HG02642 (cell line): ENCODE data around the gene TOM1L2.
A peak's percentile ranks its signal among the peaks of the same experiment; 100 is the strongest.

ENCODE experiments used
- ATAC-seq: cut with Tn5 transposase; IDR thresholded peaks from one replicate; pipeline ENCODE4 v1.9.1; 2021; ENCODE audit warnings: mild to moderate bottlenecking; ENCODE audit not compliant: unreplicated experiment, poor library complexity

Gene TOM1L2

GRCh38 chr17:17840751-17841591 lies 131.2 kb downstream of the TOM1L2 start:
- no peak for ATAC-seq

DNA sequence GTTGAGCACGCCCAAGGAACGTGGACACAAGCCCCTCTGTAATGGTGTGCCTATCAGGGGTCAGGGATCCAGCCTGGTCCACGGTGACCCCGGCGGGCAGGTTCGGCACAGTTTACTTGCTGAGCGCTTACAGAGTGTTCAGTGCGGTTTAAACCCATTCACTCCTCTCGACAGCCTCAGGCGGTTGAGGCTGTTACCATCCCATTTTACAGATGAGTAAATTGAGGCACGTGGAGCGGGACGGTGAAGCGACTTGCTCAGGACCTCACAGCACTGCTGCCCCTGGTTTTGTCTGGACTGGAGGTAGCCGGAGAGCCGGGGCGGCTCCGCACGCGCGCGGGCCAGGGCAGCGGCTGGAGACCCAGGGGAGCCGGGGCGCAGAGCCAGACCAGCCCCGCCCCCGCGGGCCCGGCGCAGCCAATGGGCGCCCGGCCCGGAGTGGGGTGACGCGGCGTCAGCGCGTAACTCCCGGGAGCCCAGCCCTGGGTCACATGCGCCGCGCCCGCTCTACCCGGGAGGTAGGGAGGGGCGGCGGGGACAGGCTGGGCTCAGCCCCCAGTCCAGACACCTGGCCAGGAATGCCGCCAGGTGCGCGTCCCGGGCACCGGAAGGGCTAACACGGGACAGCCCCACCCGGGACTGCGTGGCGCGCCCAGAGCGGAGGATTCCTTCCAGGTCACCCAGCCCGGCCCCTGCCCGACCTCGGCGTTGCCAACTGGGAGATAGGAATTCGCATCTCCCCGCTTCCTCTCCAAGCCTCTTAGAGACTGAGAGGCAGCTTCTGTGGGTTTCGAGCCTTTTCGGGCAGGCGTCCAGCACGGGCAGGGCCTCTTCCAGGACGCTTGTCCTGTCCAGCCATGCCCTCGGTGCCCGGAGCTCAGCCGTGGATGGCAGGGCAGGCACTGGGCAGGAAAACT lies 132.2 kb downstream of the TOM1L2 start:
- peak; percentile 60 for ATAC-seq

- no peak for ATAC-seq
Observed at GRCh38 chr17:17837966-17838962, 133.9 kb downstream of the TOM1L2 start.

DNA sequence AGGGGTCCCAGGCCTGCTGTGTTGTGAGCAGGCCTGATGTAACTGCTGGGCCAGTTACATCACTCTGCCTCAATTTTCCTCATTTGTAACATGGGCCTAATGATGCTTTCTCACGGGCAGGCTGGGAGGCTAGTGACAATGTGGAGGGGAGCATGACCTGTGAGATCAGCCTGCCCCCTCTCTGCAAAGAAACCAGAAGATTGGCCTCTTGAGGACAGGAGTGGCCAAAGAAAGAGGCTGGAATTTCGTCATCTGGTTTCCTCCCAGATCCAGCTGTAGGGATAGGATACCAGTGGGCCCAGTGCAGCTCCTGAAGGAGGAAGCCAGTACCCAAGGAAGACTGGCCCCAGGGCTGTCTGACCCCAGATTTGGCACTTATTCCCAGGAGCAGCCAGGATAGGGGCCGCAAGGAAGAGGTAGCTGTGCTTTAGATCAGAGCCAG lies 134.8 kb downstream of the TOM1L2 start:
- no peak for ATAC-seq

GRCh38 chr17:17836818-17837379 lies 135.3 kb downstream of the TOM1L2 start, which contains the start of gene SREBF1:
SREBF1 (minus strand) TSS chr17:17836986; CDS start chr17:17836817, 169 bp downstream.
- peak; percentile 32 for ATAC-seq

DNA sequence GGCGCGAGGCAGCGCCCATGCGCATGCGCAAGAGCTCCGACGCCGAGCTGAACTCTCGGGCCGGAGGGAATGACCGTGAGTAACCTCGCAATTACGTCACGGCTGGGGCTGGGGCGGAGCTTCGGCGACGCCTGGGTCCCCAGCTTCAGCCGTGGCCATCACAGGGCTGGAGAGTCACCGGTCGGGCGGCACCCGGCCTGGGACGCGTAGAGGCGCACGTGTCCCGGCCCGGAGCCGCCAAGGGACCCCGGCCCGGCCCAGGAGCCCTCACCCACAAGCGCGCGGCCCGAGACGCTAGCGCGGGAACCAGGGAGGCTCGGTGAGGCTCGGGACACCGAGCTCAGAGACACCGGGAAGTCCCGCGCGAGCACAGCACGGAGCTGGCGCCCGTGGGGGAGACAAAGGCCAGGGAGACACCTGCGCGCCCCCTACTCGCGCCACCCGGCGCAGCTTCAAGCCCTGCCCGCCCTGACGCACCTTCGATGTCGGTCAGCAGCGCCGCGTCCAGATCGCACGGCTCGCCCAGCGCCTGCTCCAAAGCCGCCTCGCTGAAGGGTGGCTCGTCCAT lies 135.9 kb downstream of the TOM1L2 start:
- peak; percentile 75 for ATAC-seq

GRCh38 chr17:17835415-17836249 lies 136.6 kb downstream of the TOM1L2 start:
- ATAC-seq: no peak

- ATAC-seq: no peak
Observed at GRCh38 chr17:17834974-17835373, 137.2 kb downstream of the TOM1L2 start.

- no peak for ATAC-seq
Observed at GRCh38 chr17:17833658-17834357, 138.4 kb downstream of the TOM1L2 start.

DNA sequence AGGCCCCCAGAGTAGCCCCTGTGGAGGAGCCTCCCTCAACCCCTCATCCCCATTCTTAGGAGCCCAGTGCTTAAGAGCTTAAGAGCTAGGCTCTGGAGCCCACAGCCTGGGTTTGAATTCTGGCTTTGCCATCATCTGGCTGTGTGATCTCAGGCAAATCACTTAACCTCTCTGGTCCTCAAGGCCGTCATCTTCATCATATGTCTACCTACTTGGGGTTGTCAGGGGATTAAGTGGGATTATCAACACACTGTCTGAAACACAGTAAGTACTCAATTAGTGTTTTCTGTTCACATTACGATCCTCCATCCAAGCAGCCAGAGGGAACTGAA lies 140.2 kb downstream of the TOM1L2 start:
- no peak for ATAC-seq

- ATAC-seq: no peak
Observed at GRCh38 chr17:17831208-17832031, 140.8 kb downstream of the TOM1L2 start.

- ATAC-seq: no peak
Observed at GRCh38 chr17:17830740-17831207, 141.4 kb downstream of the TOM1L2 start.

DNA sequence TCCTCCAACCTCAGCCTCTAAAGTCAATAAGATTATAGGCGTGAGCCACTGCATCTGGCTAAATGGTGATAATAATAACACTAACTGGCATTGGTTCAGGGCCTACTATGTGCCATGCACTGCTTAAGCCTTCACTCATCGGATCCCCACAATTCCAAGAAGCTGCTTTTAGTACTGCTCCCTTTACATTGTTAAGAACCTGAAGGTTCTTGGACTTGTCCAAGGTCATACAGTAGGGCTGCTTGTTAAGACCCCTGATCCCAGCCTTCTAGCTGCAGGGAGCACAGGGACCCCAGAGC lies 142.0 kb downstream of the TOM1L2 start:
- no peak for ATAC-seq

DNA sequence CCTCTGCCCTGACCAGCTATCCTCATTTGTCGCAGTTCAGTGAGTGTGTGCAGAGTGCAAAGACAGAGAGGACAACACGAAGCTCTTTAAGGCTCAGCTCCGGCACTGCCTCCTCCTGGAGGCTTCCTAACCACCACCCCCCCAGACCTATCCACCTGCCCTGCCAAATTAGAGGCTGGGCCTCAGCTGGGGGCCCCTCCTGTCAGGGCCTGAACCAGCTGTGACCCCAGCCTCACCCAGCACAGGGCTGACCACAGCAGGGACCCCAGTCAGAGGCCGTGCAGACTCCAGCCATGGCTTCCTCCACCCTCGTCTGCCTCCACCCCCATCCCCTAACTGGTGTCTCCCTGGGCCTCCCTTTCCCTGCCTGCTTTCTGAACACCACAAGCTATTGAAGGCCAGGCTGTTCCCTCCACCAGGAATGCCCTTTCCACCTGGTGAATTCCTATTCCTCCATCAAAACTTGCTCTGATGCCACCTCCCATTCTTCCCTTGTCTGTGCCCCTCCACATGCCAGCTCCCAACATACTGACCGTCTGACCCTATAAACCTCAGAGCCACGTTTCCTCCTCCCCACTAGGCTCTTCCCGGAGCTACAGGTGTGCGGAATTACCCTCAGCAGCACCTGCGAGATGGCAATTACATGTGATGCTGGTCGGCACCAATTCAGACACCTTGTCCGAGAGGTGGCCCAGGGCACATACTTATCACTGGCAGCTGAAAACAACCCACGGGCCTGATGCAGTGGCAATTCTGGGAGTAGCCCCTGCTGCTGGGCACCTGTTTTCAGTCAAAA lies 144.2 kb downstream of the TOM1L2 start:
- ATAC-seq: no peak

- ATAC-seq: no peak
Observed at GRCh38 chr17:17826942-17827785, 145.0 kb downstream of the TOM1L2 start.

GRCh38 chr17:17826342-17826713 lies 145.9 kb downstream of the TOM1L2 start:
- ATAC-seq: no peak
